Thyroid gland (tissue), 4 donors: ENCODE results near the gene CCDC90B.

Experiments used
- CTCF ChIP-seq, 6 experiments: fragments of 200-600 bp in 3 of 6; fragments of 450-650 bp in 3 of 6; sonication (generic) in 3 of 6; IDR thresholded peaks; one replicate each; pipeline ENCODE4 v1.5.1; 2016 to 2019; ENCODE audit warnings: antibody characterized with exemption in 6 of 6, mild to moderate bottlenecking in 2 of 6, inconsistent platforms in 1 of 6, moderate library complexity in 1 of 6
- POLR2A ChIP-seq, 2 donors: fragments of 450-650 bp; IDR thresholded peaks; one replicate each; pipeline ENCODE4 v1.6.1; 2017; ENCODE audit warnings: antibody characterized with exemption in 2 of 2, mild to moderate bottlenecking in 2 of 2, moderate library complexity in 1 of 2

- peak in 2 of 6 experiments; percentile 11 to 36 for TF ChIP-seq CTCF (IDR thresholded peaks at IDR 0.05)
- peak; percentile 53 to 92 for TF ChIP-seq POLR2A (IDR thresholded peaks at IDR 0.05)
These were observed at the start of gene CCDC90B for GRCh38 chr11:83285771-83286528.
